ENCODE data around the gene UTS2R.

- TF ChIP-seq CTCF (conservative IDR thresholded peaks at IDR 0.05; ENCODE audit: low read length) (no peak), EZH2phosphoT487 (IDR thresholded peaks at IDR 0.05; ENCODE audit: borderline replicate concordance) (no peak)
Observed at GRCh38 chr17:82396601-82397435, 25.3 kb downstream of the UTS2R start.

Data from Loucy (cell line).